K562 (cell line): ENCODE data around the gene MICAL2. TPM values are rescaled to one million over a fixed set of nuclear protein-coding genes. Genes with fewer than 3 reads are reported as not detected.

ENCODE experiments used
- ATAC-seq: fragments of 200-7000 bp; cut with Tn5 transposase; 3 replicates; pipeline ENCODE4 v1.9.1; 2020; ENCODE audit warnings: moderate library complexity
- BruUV-seq: library from RNA; stranded (reverse); fragments of 400-500 nt; replicated peaks from 2 replicates; lab custom pipeline; 2021; lab: Mats Ljungman, UMichigan
- CTCF ChIA-PET: fragments of 300-600 bp; formaldehyde crosslinking; extraction: SDS; loops from one replicate; lab custom pipeline; 2021; ENCODE audit warnings: low intra/inter-chr PET ratio; lab: Yijun Ruan, JAX
- POLR2A ChIA-PET: fragments of 300-600, 350-650 bp; sonication (Branson Sonifier 250); formaldehyde crosslinking; extraction: SDS; loops from one replicate; lab custom pipeline; 2021; ENCODE audit warnings: antibody characterized with exemption, inconsistent platforms; lab: Yijun Ruan, JAX
- DNase-seq, 4 experiments: peaks; one replicate each; pipeline versions ENCODE4 v3.0.0 to v3.0.0-alpha.2; 2011 to 2018; ENCODE audit warnings: low spot score in 3 of 4, mixed read lengths in 3 of 4; ENCODE audit errors: extremely low read depth in 1 of 4
- FAIRE-seq: peaks from 2 replicates; lab custom pipeline; 2011; peaks lifted over from hg19 to GRCh38; lab: Jason Lieb, UNC
- H2AFZ ChIP-seq: 2 replicates; pipeline ENCODE4 v1.6.0; 2011; ENCODE audit warnings: low read depth, low read length, control low read depth, inconsistent platforms
- H3K27ac ChIP-seq: fragments of 200-600 bp; 3 replicates; pipeline ENCODE4 v1.8.0; 2011; ENCODE audit warnings: low read depth, mild to moderate bottlenecking, control low read depth, inconsistent platforms, low read length, moderate library complexity, mixed read lengths; ENCODE audit errors: extremely low read depth
- H3K27me3 ChIP-seq, 2 experiments: fragments of 300-600 bp in 1 of 2; 2 replicates in 1 of 2; 3 replicates in 1 of 2; pipeline versions ENCODE4 v1.6.0 to v1.8.0; 2011; ENCODE audit warnings: inconsistent platforms in 2 of 2, low read length in 2 of 2, mild to moderate bottlenecking in 1 of 2, mixed read lengths in 1 of 2, moderate library complexity in 1 of 2; ENCODE audit not compliant: control insufficient read depth in 2 of 2, insufficient read depth in 2 of 2
- H3K36me3 ChIP-seq: fragments of 300-600 bp; 3 replicates; pipeline ENCODE4 v1.8.0; 2011; ENCODE audit warnings: mild to moderate bottlenecking, low read length, inconsistent platforms; ENCODE audit not compliant: control insufficient read depth, insufficient read depth
- H3K4me1 ChIP-seq, 2 experiments: fragments of 200-600 bp in 1 of 2; replicated peaks in 1 of 2; 2 replicates in 1 of 2; 3 replicates in 1 of 2; pipeline versions ENCODE4 v1.5.1 to v1.8.0; 2011; ENCODE audit warnings: inconsistent platforms in 2 of 2, low read length in 2 of 2, mild to moderate bottlenecking in 1 of 2, mixed read lengths in 1 of 2, moderate library complexity in 1 of 2; ENCODE audit not compliant: control insufficient read depth in 2 of 2, insufficient read depth in 2 of 2
- H3K4me2 ChIP-seq: 2 replicates; pipeline ENCODE4 v1.6.1; 2011; ENCODE audit warnings: low read length, control low read depth, inconsistent platforms, mixed read lengths; ENCODE audit not compliant: insufficient read depth
- H3K4me3 ChIP-seq: fragments of 200-600 bp; sonication (generic), shearing (Covaris generic); 2 replicates; pipeline ENCODE4 v1.5.1; 2016; ENCODE audit warnings: control low read depth, inconsistent platforms
- H3K79me2 ChIP-seq: fragments of 200-600 bp; 3 replicates; pipeline ENCODE4 v1.8.0; 2011; ENCODE audit warnings: low read length, inconsistent platforms; ENCODE audit not compliant: control insufficient read depth, insufficient read depth
- H3K9ac ChIP-seq, 2 experiments: 2 replicates each; pipeline versions ENCODE4 v1.6.0 to v1.6.1; 2011; ENCODE audit warnings: low read depth in 2 of 2, low read length in 2 of 2, control low read depth in 1 of 2, inconsistent platforms in 1 of 2, mild to moderate bottlenecking in 1 of 2, mixed read lengths in 1 of 2; ENCODE audit not compliant: insufficient read depth in 1 of 2
- H3K9me1 ChIP-seq: one replicate; pipeline ENCODE4 v1.6.0; 2011; ENCODE audit warnings: inconsistent platforms, mild to moderate bottlenecking, low read length, moderate library complexity; ENCODE audit not compliant: control insufficient read depth, insufficient read depth
- H3K9me3 ChIP-seq: replicated peaks from 2 replicates; pipeline ENCODE4 v1.5.1; 2011; ENCODE audit warnings: low read depth, low read length, inconsistent platforms; ENCODE audit not compliant: control insufficient read depth, insufficient read depth
- H4K20me1 ChIP-seq: replicated peaks from 2 replicates; pipeline ENCODE4 v1.6.1; 2011; ENCODE audit warnings: low read length, inconsistent platforms, mixed read lengths; ENCODE audit not compliant: control insufficient read depth, insufficient read depth
- ATF3 ChIP-seq, 2 experiments: fragments of 450-650 bp in 1 of 2; sonication (generic) in 1 of 2; formaldehyde crosslinking in 1 of 2; IDR thresholded peaks in 1 of 2; conservative IDR thresholded peaks in 1 of 2; 2 replicates each; pipeline versions ENCODE4 v1.6.1 to v1.8.1; 2016 to 2023; ENCODE audit warnings: mild to moderate bottlenecking in 2 of 2, moderate library complexity in 2 of 2, inconsistent platforms in 1 of 2, missing genetic modification reagents in 1 of 2
- CAMTA2 ChIP-seq: fragments of 250-450 bp; sonication (Bioruptor Pico); conservative IDR thresholded peaks from 2 replicates; pipeline ENCODE4 v1.5.1; 2022
- CEBPB ChIP-seq: fragments of 450-650 bp; IDR thresholded peaks from 2 replicates; pipeline ENCODE4 v1.6.1; 2016; ENCODE audit warnings: missing genetic modification characterization, missing compliant biosample characterization
- CHD2 ChIP-seq: IDR thresholded peaks from 2 replicates; pipeline ENCODE4 v1.6.1; 2011; ENCODE audit warnings: low read depth, low read length
- ELF1 ChIP-seq: fragments of 200-800 bp; sonication (Bioruptor generic); IDR thresholded peaks from 2 replicates; pipeline ENCODE4 v1.6.1; 2016; ENCODE audit warnings: missing genetic modification characterization, missing compliant biosample characterization
- FOSL1 ChIP-seq: fragments of 200-800 bp; sonication (Bioruptor generic); conservative IDR thresholded peaks from 2 replicates; pipeline ENCODE4 v1.6.1; 2016; ENCODE audit warnings: missing genetic modification characterization, missing compliant biosample characterization
- IRF2 ChIP-seq: sonication (generic); formaldehyde crosslinking; IDR thresholded peaks from 2 replicates; pipeline ENCODE4 v1.8.1; 2022; ENCODE audit warnings: mild to moderate bottlenecking, missing genetic modification reagents
- MAX ChIP-seq: sonication (generic); formaldehyde crosslinking; IDR thresholded peaks from 2 replicates; pipeline ENCODE4 v1.9.0; 2022; ENCODE audit warnings: mild to moderate bottlenecking, missing genetic modification reagents
- MXI1 ChIP-seq: IDR thresholded peaks from 2 replicates; pipeline ENCODE4 v1.6.1; 2011; ENCODE audit warnings: low read depth, mild to moderate bottlenecking, improper control_type of control experiment, low read length
- PRDM10 ChIP-seq: fragments of 450-650 bp; IDR thresholded peaks from 2 replicates; pipeline ENCODE4 v1.6.1; 2018; ENCODE audit not compliant: partially characterized antibody
- RBM22 ChIP-seq: fragments of 200-400 bp; formaldehyde crosslinking; IDR thresholded peaks from 2 replicates; pipeline ENCODE4 v1.6.1; 2018; ENCODE audit warnings: low read length, low read depth; ENCODE audit not compliant: poor library complexity, severe bottlenecking
- ZKSCAN3 ChIP-seq: fragments of 250-450 bp; sonication (Bioruptor Pico); IDR thresholded peaks from 2 replicates; pipeline ENCODE4 v1.4.0; 2020
- ZNF395 ChIP-seq: fragments of 200-800 bp; sonication (Bioruptor generic); IDR thresholded peaks from 2 replicates; pipeline ENCODE4 v1.6.1; 2017; ENCODE audit warnings: missing genetic modification characterization, missing compliant biosample characterization
- WGBS: fragments of 100-300 bp; shearing (Covaris generic); methylation state at CpG from one replicate; pipeline ENCODE4 v1.1.6; 2016; ENCODE audit warnings: low coverage, mixed read lengths; ENCODE audit not compliant: insufficient coverage; ENCODE audit errors: missing lambda C conversion rate; 5-methylcytosine and 5-hydroxymethylcytosine counted together
- in situ Hi-C: fragments of 300-500 bp; cut with MboI; formaldehyde crosslinking; loops from 4 replicates; pipeline ENCODE4 v1.15.0; 2018; ENCODE audit warnings: inconsistent platforms, mixed read lengths
- intact Hi-C: fragments of 100-400 bp; cut with micrococcal nuclease; formaldehyde crosslinking; loops from 2 replicates; pipeline ENCODE4 v1.14.2; 2022
- polyA plus RNA-seq, 8 experiments: library from polyadenylated mRNA; depleted of rRNA in 4 of 8; stranded (reverse) in 5 of 8; unstranded in 3 of 8; fragments of >200 nt; fragmentation: Nextera tagmentation in 2 of 8; fragmentation: Illumina TruSeq in 1 of 8; extraction: Ambion mirVana in 2 of 8; extraction: Trizol in 1 of 8; gene quantifications; 2 replicates each; pipeline versions ENCODE4 v1.2.1 to v1.2.3, GENCODE V29; 2011 to 2014; ENCODE audit warnings: inconsistent platforms in 1 of 8, missing spikeins in 1 of 8
- total RNA-seq, 7 experiments: library from RNA; depleted of rRNA in 6 of 7; stranded (reverse); fragments of >200 nt in 6 of 7; fragmentation: Illumina TruSeq in 2 of 7; extraction: Trizol in 2 of 7; gene quantifications; 2 replicates each; pipeline versions ENCODE4 v1.2.1 to v1.2.3, GENCODE V29; 2011 to 2021; ENCODE audit warnings: low replicate concordance in 1 of 7

The MICAL2 gene
- total and polyA plus RNA-seq, 9 of the 15 experiments (the other 6 are each of a cell fraction or from before 2014, with no cell fraction given), result 4.7 to 64.2 (median 33.6) TPM

- peak; percentile 69 for FAIRE-seq
- Histone ChIP-seq H3K27me3 (no peaks in the 10 kb centered on the region), H3K27ac (no peak overlapping the region), H3K79me2 (no peaks in the 10 kb centered on the region), H3K4me3 (no peak overlapping the region), H3K9ac (peak overlapping the region in 1 of 2 experiments; percentile 79; a peak in 2 of 4 replicates), H3K4me2 (no peak overlapping the region), H2AFZ (no peak overlapping the region), H3K9me1 (no peaks in the 10 kb centered on the region), H3K9me3 (no peaks in the 10 kb centered on the region), H3K36me3 (peaks cover 33% of the 10 kb centered on the region; the same call in 2 of the 3 replicates), H4K20me1 (no peaks in the 10 kb centered on the region), H3K4me1 (peaks cover 39 to 56% of the 10 kb centered on the region in 2 experiments)
- no peak for DNase-seq
- 53% methylated on average over 9 of the region's 9 CpGs for WGBS
- ChIA-PET CTCF (no interaction called here), POLR2A (interaction anchor here (0.6 to 1.9 kb wide), 7 partner anchors 8 to 42 kb away, joined by 3 to 7 read pairs (median 3); no protein-coding TSS in a partner anchor)
- intact Hi-C loops, result loop anchor here (5.0 kb wide), 1 partner anchor 78 kb away; no protein-coding TSS in a partner anchor
- in situ Hi-C loops, result no loop called here
- peak; percentile 22 for ATAC-seq
- BruUV-seq, result no TSS peak
- TF ChIP-seq ZNF395 (CRISPR knock-in tag), result peak; percentile 72
- TF ChIP-seq IRF2 (CRISPR knock-in tag), result no peak
- TF ChIP-seq MXI1, result no peak
- TF ChIP-seq PRDM10, result no peak
- TF ChIP-seq ATF3 (IDR thresholded peaks at IDR 0.05), result 0 out of 2 replicates have a peak, but pooled peaks have one; percentile 15
- TF ChIP-seq ATF3 (CRISPR knock-in tag; conservative IDR thresholded peaks at IDR 0.05), result no peak
- no peak for TF ChIP-seq RBM22
- TF ChIP-seq CEBPB (tag), result peak; percentile 50; the same call in 1 of the 2 replicates
- TF ChIP-seq CHD2, result no peak
- no peak for TF ChIP-seq ELF1
- peak; percentile 42; the same call in 1 of the 2 replicates for TF ChIP-seq FOSL1 (tag)
- TF ChIP-seq ZKSCAN3 (CRISPR knock-in tag), result no peak
- peak; percentile 11; the same call in 1 of the 2 replicates for TF ChIP-seq MAX (CRISPR knock-in tag)
- no peak for TF ChIP-seq CAMTA2 (CRISPR knock-in tag)
Observed at GRCh38 chr11:12159351-12160099, 49.1 kb downstream of the MICAL2 start.
